Breast epithelium (tissue), 3 donors: Measurements from ENCODE around the gene HSH2D.

Experiments used
- POLR2AphosphoS5 ChIP-seq, 3 donors: sonication (generic); formaldehyde crosslinking; IDR thresholded peaks; one replicate each; pipeline ENCODE4 v1.6.1; 2017; ENCODE audit warnings: antibody characterized with exemption in 3 of 3
- TF ChIP-seq, protein P1 (sequence below), 3 donors: fragments of 450-650 bp; IDR thresholded peaks; one replicate each; pipeline ENCODE4 v1.5.1; 2016 to 2017; ENCODE audit warnings: antibody characterized with exemption in 3 of 3, mild to moderate bottlenecking in 3 of 3, moderate library complexity in 3 of 3

DNA sequence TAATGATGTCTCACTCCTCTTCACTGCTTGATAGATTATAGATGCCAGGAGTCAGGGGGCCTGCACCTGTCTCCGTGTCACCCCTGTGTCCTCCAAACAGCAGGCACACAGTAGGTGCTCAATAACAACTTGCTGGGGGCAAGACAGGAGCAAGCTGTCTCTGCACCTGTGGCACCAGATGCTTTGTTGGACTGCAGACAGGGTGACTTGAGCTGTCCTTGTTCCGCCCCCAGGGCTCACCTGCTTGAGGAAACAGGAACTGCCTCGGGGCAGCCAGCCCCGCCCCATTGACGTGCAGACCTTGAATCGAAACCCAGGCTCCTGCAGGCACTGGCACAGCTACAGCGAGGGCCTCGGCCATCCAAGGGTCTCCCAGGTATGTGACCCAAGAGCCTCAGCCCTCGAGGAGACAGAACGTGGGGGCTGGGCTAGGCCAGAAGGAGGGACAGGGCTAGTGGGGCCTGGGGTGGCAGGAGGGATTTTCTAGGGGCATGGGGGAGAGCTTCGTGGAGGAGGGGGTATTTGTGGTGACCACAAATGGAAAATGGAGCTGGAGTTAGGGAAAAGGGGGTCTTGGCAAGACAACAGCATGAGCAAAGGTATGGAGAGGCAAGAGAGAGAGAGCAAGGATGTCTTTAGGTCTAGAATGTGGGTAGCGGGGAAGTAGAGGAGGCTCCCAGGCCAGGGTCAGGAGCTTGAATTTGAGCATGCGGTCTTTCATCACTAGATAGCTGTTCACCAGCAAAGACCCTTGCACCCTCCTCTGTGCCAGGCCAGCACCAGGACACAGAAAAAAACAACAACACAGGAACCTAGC, at the start of gene HSH2D:
- TF ChIP-seq, protein P1, sequence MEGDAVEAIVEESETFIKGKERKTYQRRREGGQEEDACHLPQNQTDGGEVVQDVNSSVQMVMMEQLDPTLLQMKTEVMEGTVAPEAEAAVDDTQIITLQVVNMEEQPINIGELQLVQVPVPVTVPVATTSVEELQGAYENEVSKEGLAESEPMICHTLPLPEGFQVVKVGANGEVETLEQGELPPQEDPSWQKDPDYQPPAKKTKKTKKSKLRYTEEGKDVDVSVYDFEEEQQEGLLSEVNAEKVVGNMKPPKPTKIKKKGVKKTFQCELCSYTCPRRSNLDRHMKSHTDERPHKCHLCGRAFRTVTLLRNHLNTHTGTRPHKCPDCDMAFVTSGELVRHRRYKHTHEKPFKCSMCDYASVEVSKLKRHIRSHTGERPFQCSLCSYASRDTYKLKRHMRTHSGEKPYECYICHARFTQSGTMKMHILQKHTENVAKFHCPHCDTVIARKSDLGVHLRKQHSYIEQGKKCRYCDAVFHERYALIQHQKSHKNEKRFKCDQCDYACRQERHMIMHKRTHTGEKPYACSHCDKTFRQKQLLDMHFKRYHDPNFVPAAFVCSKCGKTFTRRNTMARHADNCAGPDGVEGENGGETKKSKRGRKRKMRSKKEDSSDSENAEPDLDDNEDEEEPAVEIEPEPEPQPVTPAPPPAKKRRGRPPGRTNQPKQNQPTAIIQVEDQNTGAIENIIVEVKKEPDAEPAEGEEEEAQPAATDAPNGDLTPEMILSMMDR (IDR thresholded peaks at IDR 0.05), result no peak
- TF ChIP-seq POLR2AphosphoS5 (IDR thresholded peaks at IDR 0.05), result no peak
